A204.1 (cell line): ENCODE data around the gene PRR5L.

Experiments used
- FAIRE-seq: peaks from 2 replicates; lab custom pipeline; 2012; peaks lifted over from hg19 to GRCh38; lab: Jason Lieb, UNC

PRR5L gene

DNA sequence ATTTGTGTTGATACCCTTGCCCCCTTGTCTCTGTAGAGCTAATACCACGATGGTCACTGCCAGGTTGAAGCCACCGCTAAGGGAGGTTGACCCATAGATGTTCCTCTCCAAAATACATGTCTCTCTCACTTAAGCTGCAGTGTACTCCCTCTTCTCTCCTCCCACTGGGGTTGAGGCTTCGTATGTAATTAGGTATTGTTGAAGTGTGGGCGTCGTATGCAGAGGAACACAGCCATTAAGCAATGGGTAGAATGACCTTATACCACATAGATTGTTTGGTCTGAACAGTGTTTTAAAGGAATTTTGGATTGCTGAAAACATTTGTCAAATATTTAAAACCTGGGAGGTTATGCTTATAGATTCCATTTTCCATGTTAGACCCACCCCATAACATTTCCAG lies 142.0 kb downstream of the PRR5L start:
- FAIRE-seq = no peak

- FAIRE-seq = no peak
Measured at GRCh38 chr11:36441610-36442208, 145.6 kb downstream of the PRR5L start.

GRCh38 chr11:36443661-36444060 lies 147.6 kb downstream of the PRR5L start:
- no peak for FAIRE-seq

DNA sequence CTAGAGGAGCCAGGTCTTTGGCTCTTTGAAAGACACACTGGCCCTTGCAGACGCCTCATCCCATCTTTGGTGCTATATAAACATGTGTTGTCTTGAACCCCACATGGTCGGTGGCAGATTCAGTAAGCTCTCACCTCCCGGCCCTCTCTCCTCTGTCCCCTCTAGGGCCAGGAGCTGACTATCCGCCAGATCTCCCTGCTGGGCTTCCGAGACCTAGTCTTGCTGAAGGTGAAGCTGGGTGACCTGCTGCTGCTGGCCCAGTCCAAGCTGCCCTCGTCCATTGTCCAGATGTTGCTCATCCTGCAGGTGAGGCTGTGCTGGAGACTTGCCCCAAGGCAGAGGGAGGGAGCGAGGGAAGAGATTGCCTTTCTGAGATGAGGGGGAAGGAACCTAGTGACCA lies 150.0 kb downstream of the PRR5L start:
- FAIRE-seq = no peak

DNA sequence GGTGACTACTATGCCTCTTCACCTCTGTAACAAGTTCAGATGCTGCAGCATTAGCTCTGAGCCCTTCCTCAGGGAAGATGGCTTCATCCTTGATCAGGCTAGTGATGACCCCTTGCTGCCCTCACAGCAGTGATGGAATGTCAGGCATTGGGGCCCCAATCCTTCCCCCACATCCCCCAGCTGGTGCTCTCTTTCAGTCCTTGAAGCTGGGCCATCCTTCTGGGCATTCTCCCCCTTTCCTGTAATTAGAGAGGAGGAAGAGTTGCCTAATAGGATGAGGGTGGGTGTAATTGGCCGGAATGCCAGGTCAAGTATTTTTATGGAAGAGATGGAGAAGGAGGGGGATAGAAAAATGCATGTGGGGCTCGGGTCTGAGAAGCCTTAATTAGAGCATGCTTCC lies 151.4 kb downstream of the PRR5L start:
- no peak for FAIRE-seq

GRCh38 chr11:36447947-36448346 lies 151.9 kb downstream of the PRR5L start:
- FAIRE-seq = no peak

- no peak for FAIRE-seq
Measured at GRCh38 chr11:36449561-36450096, 153.5 kb downstream of the PRR5L start.

DNA sequence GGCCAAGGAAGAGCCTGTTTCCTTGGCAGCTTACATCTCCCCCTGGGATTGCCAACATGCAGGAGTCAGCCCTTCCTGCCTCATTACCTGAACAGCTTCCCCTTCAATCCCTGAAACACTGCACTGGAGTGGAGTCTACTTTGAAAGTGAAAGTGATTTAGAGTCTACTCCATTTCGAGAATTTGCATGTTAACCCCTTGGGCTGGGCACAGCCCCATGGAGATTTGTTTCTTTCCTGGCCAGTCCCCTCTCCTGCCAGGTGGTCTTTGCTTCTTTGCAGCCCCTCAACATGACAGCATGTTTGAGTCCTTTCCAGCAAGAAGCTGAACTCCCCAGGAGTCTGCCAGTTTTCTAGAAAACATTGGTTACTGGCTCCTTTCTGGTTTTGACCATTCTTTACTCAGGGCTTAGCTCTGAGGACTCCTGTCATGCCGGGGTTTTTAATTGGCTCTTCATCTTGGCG lies 154.1 kb downstream of the PRR5L start:
- no peak for FAIRE-seq

DNA sequence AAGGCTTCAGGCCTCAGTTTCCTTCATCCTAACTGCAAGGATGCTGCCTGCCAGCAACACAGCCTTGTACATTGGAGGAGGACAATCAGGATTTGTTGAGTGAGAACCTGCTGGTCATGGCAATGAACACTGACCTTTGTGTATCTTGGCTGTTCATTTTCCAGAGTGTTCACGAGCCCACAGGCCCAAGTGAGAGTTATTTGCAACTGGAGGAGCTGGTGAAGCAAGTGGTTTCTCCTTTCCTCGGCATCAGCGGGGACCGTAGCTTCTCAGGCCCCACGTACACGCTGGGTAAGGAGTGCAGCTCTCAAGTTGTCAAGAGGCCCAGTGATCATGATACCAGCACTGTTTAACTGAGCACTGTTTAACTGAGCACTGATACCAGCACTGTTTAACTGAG lies 155.0 kb downstream of the PRR5L start:
- FAIRE-seq = no peak

- no peak for FAIRE-seq
Measured at GRCh38 chr11:36451681-36452080, 155.6 kb downstream of the PRR5L start.

- FAIRE-seq = no peak
Measured at GRCh38 chr11:36452236-36452940, 156.3 kb downstream of the PRR5L start.

DNA sequence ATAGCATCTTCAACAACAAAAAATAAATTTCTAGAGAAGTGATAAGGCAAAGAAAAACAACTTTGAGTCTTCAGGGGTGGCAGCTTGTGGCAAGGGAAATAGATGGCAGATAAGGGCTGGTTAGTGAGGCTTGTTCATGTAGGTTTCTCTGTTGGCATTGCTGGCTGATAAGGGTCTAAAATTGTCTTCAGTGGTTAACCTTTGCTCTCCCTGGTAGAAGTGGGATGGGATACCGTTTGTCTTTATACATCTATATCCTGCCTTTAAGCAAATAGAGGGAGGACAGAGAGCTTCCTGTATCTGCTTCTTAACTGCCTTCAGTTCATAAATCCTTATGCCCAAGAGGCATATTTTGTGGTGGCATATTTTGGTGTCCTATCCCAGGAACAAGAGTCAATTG lies 156.9 kb downstream of the PRR5L start:
- no peak for FAIRE-seq

DNA sequence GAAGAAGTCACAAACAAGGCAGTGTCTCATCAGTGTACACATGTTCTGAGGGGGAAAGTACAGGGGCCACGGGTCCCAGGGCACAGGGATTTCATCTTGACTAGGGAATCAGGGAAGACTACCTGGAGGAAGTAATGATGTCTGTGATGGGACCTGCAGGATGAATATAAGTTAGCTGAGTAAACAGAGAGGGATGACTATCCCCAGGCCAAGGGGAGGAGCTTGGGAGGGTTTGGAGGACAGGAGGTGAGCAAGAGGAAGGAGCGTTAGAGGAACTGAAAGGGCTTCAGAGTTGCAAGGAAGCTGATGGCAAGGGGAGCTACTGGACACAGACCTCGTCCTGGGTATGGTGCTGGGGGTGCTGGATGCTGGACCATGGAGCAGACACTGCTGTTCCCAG lies 157.6 kb downstream of the PRR5L start:
- no peak for FAIRE-seq

DNA sequence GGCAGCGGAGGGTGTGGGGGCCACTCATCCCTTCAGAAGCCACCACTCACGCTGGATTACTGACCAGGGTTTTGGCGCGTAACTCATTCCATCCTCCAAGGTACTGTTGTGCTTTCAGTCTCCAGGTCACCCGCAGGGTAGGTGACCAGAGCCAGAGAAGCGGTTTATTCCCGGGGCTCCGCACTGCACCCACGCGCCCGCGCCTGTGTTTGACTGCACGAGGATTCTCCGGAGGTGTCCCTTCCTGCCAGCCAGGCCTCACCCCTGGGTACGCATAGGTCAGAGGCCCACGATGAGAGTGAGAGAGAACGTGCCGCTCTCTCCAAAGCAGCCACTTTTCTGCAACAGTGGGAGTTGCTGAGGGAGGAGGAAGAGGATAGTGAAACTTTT lies 158.5 kb downstream of the PRR5L start:
- no peak for FAIRE-seq

- FAIRE-seq = no peak
Measured at GRCh38 chr11:36454941-36455631, 159.0 kb downstream of the PRR5L start.

DNA sequence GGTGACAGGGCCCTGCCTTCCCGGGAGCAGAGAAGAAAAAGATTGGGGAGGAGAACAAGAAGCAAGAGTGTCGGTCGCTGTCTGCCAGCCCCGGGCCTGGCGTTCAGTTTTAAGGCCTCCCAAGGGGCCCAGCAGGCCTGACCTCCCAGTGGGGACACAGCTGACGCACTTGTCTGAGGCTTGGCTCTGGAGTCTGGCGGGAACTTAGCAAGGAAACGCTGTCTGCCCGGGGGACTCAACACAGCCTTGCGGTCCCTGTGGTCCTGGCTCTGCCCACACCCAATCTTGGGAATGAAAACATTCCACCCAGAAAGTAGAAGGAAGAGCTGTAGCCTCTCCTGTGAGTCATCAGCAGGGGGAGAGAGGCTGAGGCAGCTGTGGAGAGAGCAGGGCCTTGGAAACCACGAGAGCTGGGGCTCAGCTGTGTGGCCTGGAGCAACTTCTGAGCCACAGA lies 159.6 kb downstream of the PRR5L start:
- FAIRE-seq = no peak

GRCh38 chr11:36456156-36456555 lies 160.1 kb downstream of the PRR5L start:
- FAIRE-seq = no peak

DNA sequence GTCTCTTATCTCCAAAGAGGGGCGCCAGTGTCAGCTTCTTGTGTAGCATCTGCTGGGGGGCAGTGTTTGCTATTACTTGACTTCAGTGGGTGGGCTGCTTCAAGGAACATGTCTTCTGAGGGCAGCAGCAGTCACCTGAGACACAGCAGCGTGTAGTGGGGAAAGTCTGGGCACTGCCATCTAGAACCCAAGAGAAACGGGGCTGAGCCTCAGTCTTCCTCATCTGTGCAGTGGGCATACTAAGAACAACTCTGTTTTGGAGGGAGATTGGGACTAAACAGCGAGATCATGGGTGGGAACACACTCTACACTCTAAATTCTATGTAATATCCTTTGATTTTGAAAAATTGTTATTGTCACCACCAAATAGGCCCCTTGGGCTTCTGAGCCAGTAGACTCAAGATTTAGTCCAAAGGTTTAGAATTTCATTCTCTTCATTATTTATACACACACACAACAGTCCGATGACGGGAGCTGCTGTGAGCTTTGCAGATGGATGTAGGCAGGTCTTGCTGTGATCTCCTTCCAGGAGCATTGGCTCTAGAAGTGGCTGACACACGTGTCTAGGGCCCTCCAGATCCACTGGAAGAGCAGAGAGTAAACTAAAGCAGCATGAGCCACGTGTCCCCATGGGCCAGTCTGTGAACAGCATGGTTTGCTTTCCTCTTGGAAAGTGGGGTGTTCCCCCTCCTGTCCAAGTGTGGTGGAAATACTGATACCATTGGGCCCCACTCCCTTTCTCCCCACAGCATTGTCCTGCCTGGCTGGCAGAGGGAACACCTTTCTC lies 162.2 kb downstream of the PRR5L start:
- no peak for FAIRE-seq

- no peak for FAIRE-seq
Measured at GRCh38 chr11:36459046-36459445, 163.0 kb downstream of the PRR5L start.

DNA sequence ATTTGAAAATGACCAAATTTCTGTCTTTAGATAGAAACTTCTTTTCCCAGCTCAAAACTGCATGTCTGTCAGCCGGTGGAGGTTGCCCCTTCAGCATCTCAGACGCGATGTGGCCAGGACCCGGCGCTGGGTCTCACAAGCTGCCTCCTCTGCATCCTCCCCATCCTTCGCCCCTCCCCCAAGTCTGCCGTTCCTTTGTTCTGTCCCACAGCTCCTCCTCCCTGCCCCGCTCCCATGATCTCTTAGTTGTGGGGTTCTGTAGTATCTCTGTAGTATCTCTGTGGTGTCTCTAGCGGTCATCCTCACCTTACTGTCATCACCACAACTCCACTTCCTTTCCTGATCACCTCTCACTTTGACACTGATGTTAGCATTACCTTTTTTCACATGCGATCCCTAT lies 164.1 kb downstream of the PRR5L start:
- FAIRE-seq = no peak

GRCh38 chr11:36462321-36462720 lies 166.2 kb downstream of the PRR5L start:
- no peak for FAIRE-seq

DNA sequence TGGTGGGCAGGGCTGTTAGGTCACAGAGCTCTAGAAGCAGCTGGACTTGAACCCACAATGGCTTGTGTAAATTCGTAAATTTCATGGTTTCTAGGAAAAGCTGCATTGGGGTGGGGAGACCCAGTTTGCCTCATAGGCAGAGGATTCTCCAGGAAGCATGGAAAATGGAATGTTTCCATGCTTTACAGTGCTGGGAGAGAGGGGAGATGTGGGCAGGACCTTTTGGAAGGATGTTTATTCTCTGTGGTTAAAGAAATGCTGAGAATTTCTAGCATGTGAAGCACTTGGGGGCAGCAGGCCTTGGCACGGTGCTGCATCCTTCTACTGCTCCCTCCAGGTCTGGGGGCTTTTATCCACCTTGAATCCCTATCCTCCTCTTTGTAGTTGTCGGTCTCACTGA lies 167.7 kb downstream of the PRR5L start:
- no peak for FAIRE-seq
